ENCODE measurements around the gene CERS6. TPM values are rescaled to one million over a fixed set of nuclear protein-coding genes. Genes with fewer than 3 reads are reported as not detected.
A peak's percentile ranks its signal among the peaks of the same experiment; 100 is the strongest.
"Not testable (repeated sequence)": the region's sequence is repeated elsewhere in the genome, so short reads cannot be mapped to it uniquely, and the experiment has no call there.

Gene CERS6
- total and polyA plus RNA-seq, 4 donors: 4.2 to 20.4 (median 10.1) TPM

DNA sequence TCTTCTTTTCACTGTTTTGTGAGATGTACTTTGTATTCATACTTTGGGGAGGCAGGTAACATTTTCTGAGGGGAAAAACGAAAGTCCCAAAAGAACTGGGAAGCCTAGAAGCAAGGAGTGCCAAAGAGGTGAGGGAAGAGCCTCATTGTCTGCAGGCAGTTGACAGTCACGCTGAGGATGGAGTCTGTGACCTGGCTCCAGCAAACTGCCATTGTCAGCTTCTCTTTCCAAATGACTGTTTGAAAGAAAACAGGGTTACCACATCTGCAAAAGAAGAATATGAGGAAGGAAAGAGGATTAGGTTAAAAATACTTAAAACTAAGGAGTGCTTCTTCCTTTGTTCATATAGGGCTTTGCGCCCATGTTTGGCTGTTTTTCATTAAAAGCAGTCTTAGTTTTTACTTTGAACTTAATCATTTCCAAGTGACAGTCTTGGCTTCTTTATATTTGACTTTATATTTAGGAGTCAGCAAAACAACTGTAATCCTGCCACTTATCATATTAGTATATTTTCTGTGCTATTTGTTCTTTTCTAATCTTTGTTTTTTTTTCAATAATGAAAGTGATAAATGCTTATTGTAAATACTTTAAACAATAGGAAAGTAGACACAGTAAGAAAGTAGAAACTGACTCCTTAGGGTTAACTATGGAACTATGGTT is 35.0 kb downstream of the CERS6 start (continued):
- no peak for TF ChIP-seq ZBTB33 (IDR thresholded peaks at IDR 0.05)

DNA sequence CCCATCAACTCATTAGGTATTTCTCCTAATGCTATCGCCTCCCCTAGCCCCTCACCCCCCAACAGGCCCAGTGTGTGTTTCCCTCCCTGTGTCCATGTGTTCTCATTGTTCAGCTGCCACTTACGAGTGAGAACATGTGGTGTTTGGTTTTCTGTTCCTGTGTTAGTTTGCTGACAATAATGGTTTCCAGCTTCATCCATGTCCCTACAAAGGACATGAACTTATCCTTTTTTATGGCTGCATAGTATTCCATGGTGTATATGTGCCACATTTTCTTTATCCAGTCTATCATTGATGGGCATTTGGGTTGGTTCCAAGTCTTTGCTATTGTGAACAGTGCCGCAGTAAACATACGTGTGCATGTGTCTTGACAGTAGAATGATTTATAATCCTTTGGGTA is 35.7 kb downstream of the CERS6 start:
- not testable (repeated sequence) for H3K27me3 ChIP-seq (ENCODE audit: control insufficient read depth in 4 of 4, insufficient read depth in 4 of 4, low read length in 3 of 4); H3K9ac ChIP-seq (ENCODE audit: low read depth in 1 of 2, low read length in 2 of 2); H3K36me3 ChIP-seq (ENCODE audit: control insufficient read depth in 4 of 4, insufficient read depth in 3 of 4, low read depth in 1 of 4, low read length in 3 of 4); H3K4me1 ChIP-seq (ENCODE audit: control insufficient read depth in 4 of 4, insufficient read depth in 4 of 4, low read length in 3 of 4); DNase-seq (ENCODE audit: low spot score); H3K27ac ChIP-seq (ENCODE audit: low read depth in 1 of 2, low read length in 2 of 2); H3K4me3 ChIP-seq (ENCODE audit: low read depth in 1 of 3, low read length in 3 of 3); H3K9me3 ChIP-seq (ENCODE audit: control insufficient read depth in 4 of 4, low read length in 3 of 4)
- 87% methylated on average over 4 of the region's 4 CpGs for WGBS

DNA sequence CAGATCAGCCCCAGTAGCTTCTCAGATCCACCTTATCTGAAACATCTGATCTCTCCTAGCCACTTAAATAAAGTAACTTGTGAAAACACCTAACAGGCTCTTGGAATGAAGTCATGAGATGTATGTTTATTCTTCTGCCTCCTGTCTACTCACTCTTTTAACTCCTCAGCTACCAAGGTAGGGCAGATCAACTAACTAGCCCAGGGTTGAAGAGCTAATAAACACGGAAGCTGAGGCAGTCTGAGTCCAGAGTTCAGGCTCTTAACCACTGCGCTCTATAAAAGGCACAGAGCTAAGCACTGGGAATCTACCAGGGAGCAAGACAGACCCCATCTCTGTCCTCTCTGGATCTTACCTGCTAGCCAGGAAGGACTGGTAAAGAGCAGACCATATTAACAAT is 37.1 kb downstream of the CERS6 start:
- WGBS: 77% methylated on average over 2 of the region's 2 CpGs
- peak in 1 of 2 donors; percentile 8 for TF ChIP-seq HNF4A (conservative IDR thresholded peaks at IDR 0.05)
- DNase-seq (ENCODE audit: low spot score): not testable (repeated sequence)

GRCh38 chr2:168494190-168494711 is 38.2 kb downstream of the CERS6 start:
- H3K27me3 ChIP-seq (ENCODE audit: control insufficient read depth in 4 of 4, insufficient read depth in 4 of 4, low read length in 3 of 4): no peaks in the 10 kb centered on the region
- TF ChIP-seq RAD21 (IDR thresholded peaks at IDR 0.05) (peak; percentile 26 to 65), GABPA (IDR thresholded peaks at IDR 0.05 in 1 of 2, conservative IDR thresholded peaks at IDR 0.05 in 1 of 2) (no peak), HNF4A (conservative IDR thresholded peaks at IDR 0.05) (no peak), FOXA2 (IDR thresholded peaks at IDR 0.05) (no peak), RXRA (IDR thresholded peaks at IDR 0.05) (no peak), MAX (IDR thresholded peaks at IDR 0.05) (no peak)
- TF ChIP-seq, protein P1, sequence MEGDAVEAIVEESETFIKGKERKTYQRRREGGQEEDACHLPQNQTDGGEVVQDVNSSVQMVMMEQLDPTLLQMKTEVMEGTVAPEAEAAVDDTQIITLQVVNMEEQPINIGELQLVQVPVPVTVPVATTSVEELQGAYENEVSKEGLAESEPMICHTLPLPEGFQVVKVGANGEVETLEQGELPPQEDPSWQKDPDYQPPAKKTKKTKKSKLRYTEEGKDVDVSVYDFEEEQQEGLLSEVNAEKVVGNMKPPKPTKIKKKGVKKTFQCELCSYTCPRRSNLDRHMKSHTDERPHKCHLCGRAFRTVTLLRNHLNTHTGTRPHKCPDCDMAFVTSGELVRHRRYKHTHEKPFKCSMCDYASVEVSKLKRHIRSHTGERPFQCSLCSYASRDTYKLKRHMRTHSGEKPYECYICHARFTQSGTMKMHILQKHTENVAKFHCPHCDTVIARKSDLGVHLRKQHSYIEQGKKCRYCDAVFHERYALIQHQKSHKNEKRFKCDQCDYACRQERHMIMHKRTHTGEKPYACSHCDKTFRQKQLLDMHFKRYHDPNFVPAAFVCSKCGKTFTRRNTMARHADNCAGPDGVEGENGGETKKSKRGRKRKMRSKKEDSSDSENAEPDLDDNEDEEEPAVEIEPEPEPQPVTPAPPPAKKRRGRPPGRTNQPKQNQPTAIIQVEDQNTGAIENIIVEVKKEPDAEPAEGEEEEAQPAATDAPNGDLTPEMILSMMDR (IDR thresholded peaks at IDR 0.05; ENCODE audit: low read depth, low read length, missing input control): peak; percentile 23
- H3K4me3 ChIP-seq (ENCODE audit: low read depth in 1 of 3, low read length in 3 of 3): no peak overlapping the region
- H3K36me3 ChIP-seq (ENCODE audit: control insufficient read depth in 4 of 4, insufficient read depth in 3 of 4, low read depth in 1 of 4, low read length in 3 of 4): no peaks in the 10 kb centered on the region
- no peak for DNase-seq (ENCODE audit: low spot score)
- no peak overlapping the region for H3K9ac ChIP-seq (ENCODE audit: low read depth in 1 of 2, low read length in 2 of 2)
- peaks cover 0 to 9% (median 1%) of the 10 kb centered on the region in 4 donors for H3K4me1 ChIP-seq (ENCODE audit: control insufficient read depth in 4 of 4, insufficient read depth in 4 of 4, low read length in 3 of 4)
- no peak overlapping the region for H3K27ac ChIP-seq (ENCODE audit: low read depth in 1 of 2, low read length in 2 of 2)
- WGBS: 71% methylated on average over 7 of the region's 7 CpGs
- H3K9me3 ChIP-seq (ENCODE audit: control insufficient read depth in 4 of 4, low read length in 3 of 4): no peaks in the 10 kb centered on the region

More for the DNA sequence above, 37.1 kb downstream of the CERS6 start:
- not testable (repeated sequence) for H3K4me3 ChIP-seq (ENCODE audit: low read depth in 1 of 3, low read length in 3 of 3); H3K9ac ChIP-seq (ENCODE audit: low read depth in 1 of 2, low read length in 2 of 2); H3K9me3 ChIP-seq (ENCODE audit: control insufficient read depth in 4 of 4, low read length in 3 of 4); H3K4me1 ChIP-seq (ENCODE audit: control insufficient read depth in 4 of 4, insufficient read depth in 4 of 4, low read length in 3 of 4); H3K27ac ChIP-seq (ENCODE audit: low read depth in 1 of 2, low read length in 2 of 2); H3K27me3 ChIP-seq (ENCODE audit: control insufficient read depth in 4 of 4, insufficient read depth in 4 of 4, low read length in 3 of 4); H3K36me3 ChIP-seq (ENCODE audit: control insufficient read depth in 4 of 4, insufficient read depth in 3 of 4, low read depth in 1 of 4, low read length in 3 of 4)

Measured in liver (tissue), 9 donors.